ENCODE results near the gene CAMK2N2. TPM values are rescaled to one million over a fixed set of nuclear protein-coding genes. Genes with fewer than 3 reads are reported as not detected.
A peak's percentile ranks its signal among the peaks of the same experiment; 100 is the strongest.

Gene CAMK2N2
- total and polyA plus RNA-seq, 2 experiments from 2014 or later = 0.27 TPM; not detected in 1

DNA sequence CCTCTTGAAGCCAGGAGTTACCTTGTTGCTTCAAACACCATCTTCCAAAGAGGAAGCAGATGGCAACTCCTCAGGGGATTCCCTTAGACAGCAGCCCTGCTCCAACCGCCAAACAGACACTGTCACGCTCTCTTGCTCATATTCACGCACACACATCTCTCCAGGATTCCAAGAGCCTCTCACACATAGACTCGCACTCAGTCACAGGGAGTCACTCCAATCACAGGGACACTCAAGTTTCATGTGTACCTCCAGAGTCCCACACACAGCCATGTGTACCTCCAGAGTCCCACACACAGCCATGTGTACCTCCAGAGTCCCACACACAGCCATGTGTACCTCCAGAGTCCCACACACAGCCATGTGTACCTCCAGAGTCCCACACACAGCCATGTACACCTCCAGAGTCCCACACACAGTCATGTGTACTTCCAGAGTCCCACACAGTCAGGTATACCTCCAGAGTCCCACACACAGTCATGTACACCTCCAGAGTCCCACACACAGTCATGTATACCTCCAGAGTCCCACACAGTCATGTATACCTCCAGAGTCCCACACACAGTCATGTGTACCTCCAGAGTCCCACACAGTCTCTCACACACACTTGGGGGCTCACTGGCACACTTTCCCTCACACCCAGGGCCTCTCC is 25.8 kb downstream of the CAMK2N2 start:
- Histone ChIP-seq H3K9me3 (ENCODE audit: low read depth) (no peaks in the 10 kb centered on the region), H3K4me3 (no peak overlapping the region), H3K36me3 (no peaks in the 10 kb centered on the region), H3K27ac (no peak overlapping the region), H3K4me1 (ENCODE audit: low read depth) (no peaks in the 10 kb centered on the region), H3K27me3 (peaks cover 65% of the 10 kb centered on the region)
- TF ChIP-seq, protein P1, sequence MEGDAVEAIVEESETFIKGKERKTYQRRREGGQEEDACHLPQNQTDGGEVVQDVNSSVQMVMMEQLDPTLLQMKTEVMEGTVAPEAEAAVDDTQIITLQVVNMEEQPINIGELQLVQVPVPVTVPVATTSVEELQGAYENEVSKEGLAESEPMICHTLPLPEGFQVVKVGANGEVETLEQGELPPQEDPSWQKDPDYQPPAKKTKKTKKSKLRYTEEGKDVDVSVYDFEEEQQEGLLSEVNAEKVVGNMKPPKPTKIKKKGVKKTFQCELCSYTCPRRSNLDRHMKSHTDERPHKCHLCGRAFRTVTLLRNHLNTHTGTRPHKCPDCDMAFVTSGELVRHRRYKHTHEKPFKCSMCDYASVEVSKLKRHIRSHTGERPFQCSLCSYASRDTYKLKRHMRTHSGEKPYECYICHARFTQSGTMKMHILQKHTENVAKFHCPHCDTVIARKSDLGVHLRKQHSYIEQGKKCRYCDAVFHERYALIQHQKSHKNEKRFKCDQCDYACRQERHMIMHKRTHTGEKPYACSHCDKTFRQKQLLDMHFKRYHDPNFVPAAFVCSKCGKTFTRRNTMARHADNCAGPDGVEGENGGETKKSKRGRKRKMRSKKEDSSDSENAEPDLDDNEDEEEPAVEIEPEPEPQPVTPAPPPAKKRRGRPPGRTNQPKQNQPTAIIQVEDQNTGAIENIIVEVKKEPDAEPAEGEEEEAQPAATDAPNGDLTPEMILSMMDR (IDR thresholded peaks at IDR 0.05; ENCODE audit: low read depth, low read length) = no peak
- DNase-seq (ENCODE audit: low read depth in 1 of 2, low spot score in 1 of 2) = no peak

DNA sequence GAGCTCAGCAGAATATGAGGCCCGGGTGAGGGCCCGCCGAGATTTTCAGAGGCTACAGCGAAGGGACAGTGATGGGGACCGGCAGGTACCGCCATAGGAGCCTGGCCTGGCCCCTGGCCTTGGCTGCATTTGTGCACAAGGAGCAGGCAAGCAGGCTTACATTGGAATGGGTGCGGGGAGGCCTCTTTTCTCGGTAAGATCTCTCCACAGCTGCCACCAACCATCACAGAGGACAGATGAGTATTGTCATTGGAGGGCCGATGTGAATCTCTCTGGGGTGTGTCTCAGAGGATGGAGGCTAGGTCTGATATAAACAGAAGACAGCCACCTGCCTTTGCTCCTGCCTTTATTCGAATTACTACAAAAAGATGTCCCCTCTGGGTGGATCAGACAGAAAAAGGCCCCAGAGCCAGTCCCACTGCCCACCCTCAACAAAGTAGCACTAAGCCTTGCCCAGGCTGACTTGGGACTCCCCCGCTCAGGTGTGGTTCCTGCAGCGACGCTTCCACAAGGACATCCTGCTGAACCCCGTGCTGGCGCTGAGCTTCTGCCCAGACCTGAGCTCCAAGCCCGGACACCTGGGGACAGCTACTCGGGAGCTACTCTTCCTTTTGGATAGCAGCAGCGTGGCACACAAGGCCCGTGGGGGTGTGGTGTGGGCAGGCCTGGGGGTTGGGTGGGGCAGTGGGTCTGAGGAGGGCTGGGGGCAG is 26.5 kb downstream of the CAMK2N2 start:
- TF ChIP-seq, protein P1 (IDR thresholded peaks at IDR 0.05; ENCODE audit: low read depth, low read length) = no peak
- DNase-seq (ENCODE audit: low read depth in 1 of 2, low spot score in 1 of 2) = no peak
- Histone ChIP-seq H3K36me3 (no peaks in the 10 kb centered on the region), H3K27me3 (peaks cover 71% of the 10 kb centered on the region), H3K4me3 (no peak overlapping the region), H3K9me3 (ENCODE audit: low read depth) (no peaks in the 10 kb centered on the region), H3K4me1 (ENCODE audit: low read depth) (no peaks in the 10 kb centered on the region), H3K27ac (no peak overlapping the region)

DNA sequence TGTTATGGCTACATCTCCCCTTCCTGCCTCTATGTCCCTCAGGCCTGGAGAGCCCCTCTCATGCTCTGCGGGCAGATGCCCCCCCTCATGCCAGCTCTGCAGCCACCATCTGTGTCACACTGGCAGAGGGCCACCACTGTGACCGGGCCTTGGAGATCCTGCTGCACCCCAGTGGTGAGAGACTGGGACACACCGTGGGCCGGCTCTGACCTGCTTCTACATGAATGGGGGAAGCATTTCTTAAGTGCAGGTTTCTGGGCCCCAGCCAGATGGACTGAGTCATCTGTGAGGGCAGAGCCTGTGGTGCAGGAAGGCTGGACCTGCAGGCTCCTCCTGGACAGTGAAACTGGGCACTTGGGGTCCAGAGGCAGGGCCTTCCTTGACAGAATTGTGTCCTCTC is 27.1 kb downstream of the CAMK2N2 start:
- Histone ChIP-seq H3K4me1 (ENCODE audit: low read depth) (no peaks in the 10 kb centered on the region), H3K36me3 (no peaks in the 10 kb centered on the region), H3K9me3 (ENCODE audit: low read depth) (no peaks in the 10 kb centered on the region), H3K27ac (no peak overlapping the region), H3K4me3 (no peak overlapping the region), H3K27me3 (peaks cover 72% of the 10 kb centered on the region)
- peak in 1 of 2 donors; percentile 87 for DNase-seq (ENCODE audit: low read depth in 1 of 2, low spot score in 1 of 2)
- TF ChIP-seq, protein P1 (IDR thresholded peaks at IDR 0.05; ENCODE audit: low read depth, low read length) = no peak

DNA sequence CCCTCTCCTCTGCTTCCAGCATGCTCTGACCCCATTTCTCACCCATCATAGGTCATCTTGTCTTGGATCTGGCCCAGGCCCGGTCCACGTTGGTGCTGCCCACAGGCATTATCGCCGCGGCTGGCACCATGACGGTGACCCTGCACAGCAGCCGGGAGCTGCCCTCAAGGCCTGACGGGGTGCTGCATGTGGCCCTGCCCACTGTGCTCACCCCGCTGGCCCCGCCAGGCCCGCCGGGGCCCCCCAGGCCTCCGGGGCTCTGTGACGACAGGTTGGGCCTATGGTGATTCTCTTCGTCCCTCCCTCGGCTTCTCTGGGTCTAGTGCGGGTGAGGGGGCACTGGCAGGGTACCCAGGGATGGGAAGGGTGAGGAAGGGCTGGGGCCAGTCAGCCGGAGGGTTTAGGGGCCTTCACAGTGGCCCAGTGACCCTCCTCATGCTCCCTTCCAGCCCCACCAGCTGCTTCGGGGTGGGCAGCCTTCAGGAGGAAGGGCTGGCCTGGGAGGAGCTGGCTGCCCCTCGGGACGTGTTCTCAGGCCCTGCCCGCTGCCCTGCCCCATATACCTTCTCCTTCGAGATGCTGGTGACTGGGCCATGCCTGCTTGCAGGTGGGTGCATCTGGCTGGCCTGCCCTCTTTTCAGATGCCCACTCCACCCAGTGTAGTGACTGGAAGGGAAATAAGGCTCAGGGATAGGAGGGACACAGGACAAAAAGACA is 28.1 kb downstream of the CAMK2N2 start:
- TF ChIP-seq, protein P1 (IDR thresholded peaks at IDR 0.05; ENCODE audit: low read depth, low read length) = no peak
- Histone ChIP-seq H3K9me3 (ENCODE audit: low read depth) (no peaks in the 10 kb centered on the region), H3K27ac (no peak overlapping the region), H3K4me1 (ENCODE audit: low read depth) (no peaks in the 10 kb centered on the region), H3K27me3 (peaks cover 75% of the 10 kb centered on the region), H3K36me3 (no peaks in the 10 kb centered on the region), H3K4me3 (no peak overlapping the region)
- DNase-seq (ENCODE audit: low read depth in 1 of 2, low spot score in 1 of 2) = no peak

DNA sequence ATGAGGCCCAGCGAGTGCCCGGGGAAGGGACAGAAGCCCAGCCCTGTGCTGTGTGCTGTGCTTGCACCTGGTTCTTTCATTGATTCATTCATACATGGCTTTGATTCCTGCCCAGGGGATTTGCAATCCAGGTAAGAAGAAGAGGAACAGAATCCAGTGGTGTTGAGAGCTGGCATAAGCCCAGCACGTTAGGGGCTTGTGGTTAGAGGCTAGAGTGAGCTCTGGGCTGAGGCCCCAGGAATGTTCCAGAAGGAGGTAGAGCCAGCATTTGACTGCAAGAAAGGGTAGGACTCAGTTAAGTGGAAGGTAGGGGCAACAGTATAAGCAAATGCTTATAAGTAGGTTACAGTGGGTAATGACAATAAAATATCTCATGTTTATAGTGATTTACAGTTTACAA is 29.7 kb downstream of the CAMK2N2 start:
- DNase-seq (ENCODE audit: low read depth in 1 of 2, low spot score in 1 of 2) = peak in 1 of 2 donors; percentile 23
- Histone ChIP-seq H3K27me3 (peaks cover 86% of the 10 kb centered on the region), H3K36me3 (no peaks in the 10 kb centered on the region), H3K27ac (no peak overlapping the region), H3K4me1 (ENCODE audit: low read depth) (no peaks in the 10 kb centered on the region), H3K4me3 (no peak overlapping the region), H3K9me3 (ENCODE audit: low read depth) (no peaks in the 10 kb centered on the region)
- TF ChIP-seq, protein P1 (IDR thresholded peaks at IDR 0.05; ENCODE audit: low read depth, low read length) = no peak
